NCI-H2081 (cell line): ENCODE results near the gene ZNF865.

Source experiments
- DNase-seq, 2 experiments: peaks; one replicate each; lab custom pipeline; 2025; lab: John Stamatoyannopoulos, UW

ZNF865 gene

GRCh38 chr19:55658846-55659459, 53.5 kb downstream of the ZNF865 start:
- DNase-seq, result no peak

GRCh38 chr19:55659822-55660221, 54.4 kb downstream of the ZNF865 start:
- no peak for DNase-seq

GRCh38 chr19:55660404-55660803, 55.0 kb downstream of the ZNF865 start:
- no peak for DNase-seq

DNA sequence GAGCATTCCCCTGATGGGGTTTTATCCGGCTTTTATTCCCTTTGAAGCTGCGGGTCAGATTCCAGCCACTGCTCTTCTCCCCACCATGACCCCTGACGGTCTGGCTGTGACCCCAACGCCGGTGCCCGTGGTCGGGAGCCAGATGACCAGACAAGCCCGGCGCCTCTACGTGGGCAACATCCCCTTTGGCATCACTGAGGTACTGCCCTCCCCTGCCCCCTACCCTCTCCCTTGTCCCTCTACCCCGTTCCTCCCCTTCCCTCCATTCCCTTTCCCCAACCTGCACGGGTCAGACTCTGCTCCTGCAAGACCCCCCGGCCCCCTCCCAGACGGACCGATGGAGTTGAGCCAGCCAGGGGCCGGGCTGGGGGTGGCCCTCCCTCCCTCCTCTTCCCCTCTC, 55.5 kb downstream of the ZNF865 start:
- DNase-seq, result no peak

- DNase-seq, result no peak
These were observed 56.4 kb downstream of the ZNF865 start for GRCh38 chr19:55661826-55662225.

DNA sequence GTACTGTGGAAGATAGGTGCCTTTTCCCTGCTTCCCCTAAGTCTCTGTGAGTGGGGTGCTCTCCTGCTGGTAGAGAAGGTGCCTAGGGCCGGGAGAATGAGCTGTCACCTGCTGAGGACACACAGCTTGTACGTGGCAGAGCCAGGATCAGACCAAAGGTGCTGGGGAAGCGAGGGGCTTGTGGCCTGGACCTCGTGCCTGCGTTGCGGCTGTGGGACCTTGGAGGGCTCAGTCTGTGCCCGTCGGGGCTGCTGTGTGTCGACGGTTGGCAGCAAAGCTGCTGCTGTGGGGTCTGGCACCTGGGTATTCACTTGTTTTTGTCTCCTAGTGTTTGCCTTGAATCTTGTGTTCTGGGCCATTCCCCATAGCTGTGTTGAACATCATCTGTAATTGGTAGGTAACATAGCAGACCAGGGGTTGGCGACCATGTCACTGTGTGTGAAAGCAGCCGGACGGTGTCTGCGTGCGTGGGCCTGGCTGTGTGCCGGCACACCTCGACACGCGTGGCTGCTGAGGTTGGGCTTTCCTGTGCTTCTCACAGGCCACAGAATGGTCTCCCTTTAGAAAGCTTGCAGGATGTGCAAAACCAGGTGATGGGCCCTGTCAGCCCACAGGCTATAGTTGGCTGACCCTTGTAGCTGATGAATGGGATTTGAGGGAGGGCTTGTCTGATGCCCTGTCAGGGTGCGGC, 58.5 kb downstream of the ZNF865 start:
- no peak for DNase-seq

- DNase-seq, result no peak
These were observed 61.0 kb downstream of the ZNF865 start for GRCh38 chr19:55666343-55667005.
